ENCODE data around the gene LSM12.

LSM12 gene

GRCh38 chr17:44069974-44070454 lies 3.5 kb upstream of the LSM12 start:
- TF ChIP-seq, protein P1, sequence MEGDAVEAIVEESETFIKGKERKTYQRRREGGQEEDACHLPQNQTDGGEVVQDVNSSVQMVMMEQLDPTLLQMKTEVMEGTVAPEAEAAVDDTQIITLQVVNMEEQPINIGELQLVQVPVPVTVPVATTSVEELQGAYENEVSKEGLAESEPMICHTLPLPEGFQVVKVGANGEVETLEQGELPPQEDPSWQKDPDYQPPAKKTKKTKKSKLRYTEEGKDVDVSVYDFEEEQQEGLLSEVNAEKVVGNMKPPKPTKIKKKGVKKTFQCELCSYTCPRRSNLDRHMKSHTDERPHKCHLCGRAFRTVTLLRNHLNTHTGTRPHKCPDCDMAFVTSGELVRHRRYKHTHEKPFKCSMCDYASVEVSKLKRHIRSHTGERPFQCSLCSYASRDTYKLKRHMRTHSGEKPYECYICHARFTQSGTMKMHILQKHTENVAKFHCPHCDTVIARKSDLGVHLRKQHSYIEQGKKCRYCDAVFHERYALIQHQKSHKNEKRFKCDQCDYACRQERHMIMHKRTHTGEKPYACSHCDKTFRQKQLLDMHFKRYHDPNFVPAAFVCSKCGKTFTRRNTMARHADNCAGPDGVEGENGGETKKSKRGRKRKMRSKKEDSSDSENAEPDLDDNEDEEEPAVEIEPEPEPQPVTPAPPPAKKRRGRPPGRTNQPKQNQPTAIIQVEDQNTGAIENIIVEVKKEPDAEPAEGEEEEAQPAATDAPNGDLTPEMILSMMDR (conservative IDR thresholded peaks at IDR 0.05; ENCODE audit: control insufficient read depth, insufficient read depth, low read depth, low read length), result no peak
- DNase-seq (ENCODE audit: low read depth), result peak; percentile 43
- H3K4me3 ChIP-seq (ENCODE audit: control insufficient read depth, low read depth, low read length), result peak overlapping the region; percentile 35

DNA sequence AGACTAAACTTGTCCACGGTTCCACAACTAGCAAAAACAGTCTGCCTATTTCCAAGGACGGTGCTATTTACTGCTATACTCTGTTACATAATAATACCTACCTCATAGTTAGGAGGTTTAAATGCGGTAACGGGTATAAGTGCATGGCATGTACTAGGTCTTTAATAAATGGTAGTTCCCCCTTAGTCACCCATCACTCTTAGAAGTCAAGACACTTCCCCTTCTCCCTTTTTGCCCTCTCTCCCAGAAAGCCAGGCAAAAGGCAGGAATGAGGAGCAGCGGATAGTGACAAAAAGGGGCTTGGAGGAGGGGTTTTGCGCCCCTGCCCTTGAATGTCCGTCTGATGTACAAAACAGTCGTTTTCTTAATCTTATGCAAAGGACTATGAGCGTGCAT lies 1.1 kb upstream of the LSM12 start:
- TF ChIP-seq, protein P1 (conservative IDR thresholded peaks at IDR 0.05; ENCODE audit: control insufficient read depth, insufficient read depth, low read depth, low read length), result no peak
- DNase-seq (ENCODE audit: low read depth), result no peak
- no peak overlapping the region for H3K4me3 ChIP-seq (ENCODE audit: control insufficient read depth, low read depth, low read length)

- DNase-seq (ENCODE audit: low read depth), result no peak
- peak overlapping the region; percentile 74 for H3K4me3 ChIP-seq (ENCODE audit: control insufficient read depth, low read depth, low read length)
- TF ChIP-seq, protein P1 (conservative IDR thresholded peaks at IDR 0.05; ENCODE audit: control insufficient read depth, insufficient read depth, low read depth, low read length), result no peak
Observed at GRCh38 chr17:44065668-44066203, 735 bp downstream of the LSM12 start.

DNA sequence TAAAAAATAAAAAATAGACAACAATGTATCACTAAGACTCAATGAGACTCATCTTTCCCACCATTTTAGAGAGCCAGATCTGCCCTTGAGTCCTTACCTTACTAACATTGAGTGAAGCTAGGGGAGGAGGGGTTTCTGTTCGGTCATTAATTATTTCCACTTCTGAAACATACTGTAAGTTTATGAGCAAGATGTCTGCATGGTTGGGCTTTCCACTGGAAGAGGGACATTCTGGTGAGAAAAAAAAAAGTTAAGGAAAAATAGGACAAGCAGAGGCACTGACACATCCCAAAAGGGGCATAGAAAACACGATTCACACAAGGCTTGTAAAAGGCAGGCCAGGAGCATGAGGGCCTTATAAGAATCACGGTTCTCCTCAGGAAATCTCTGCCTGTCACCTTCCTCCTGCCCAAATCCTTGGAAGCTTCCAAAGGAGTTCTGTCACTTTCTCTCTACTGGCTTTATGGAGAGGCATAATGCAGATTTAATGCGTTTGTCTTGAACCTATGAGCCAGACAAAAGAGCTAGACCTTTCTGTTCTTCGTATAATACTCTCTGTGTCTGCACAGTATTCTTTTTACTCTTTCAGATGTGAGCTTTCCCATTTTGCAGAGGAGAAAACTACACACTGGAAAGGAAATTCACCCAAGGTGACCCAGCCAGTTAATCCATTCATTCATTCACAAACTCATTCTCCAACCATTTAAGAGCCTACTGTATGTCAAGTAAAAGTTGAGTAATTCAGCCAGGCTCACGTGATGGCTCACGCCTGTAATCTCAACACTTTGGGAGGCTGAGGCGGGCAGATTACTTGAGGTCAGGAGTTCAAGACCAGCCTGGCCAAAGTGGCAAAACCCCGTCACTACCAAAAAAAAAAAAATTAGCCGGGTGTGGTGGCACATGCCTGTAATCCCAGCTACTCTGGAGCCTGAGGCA lies 2.5 kb downstream of the LSM12 start:
- TF ChIP-seq, protein P1 (conservative IDR thresholded peaks at IDR 0.05; ENCODE audit: control insufficient read depth, insufficient read depth, low read depth, low read length), result no peak
- no peak for DNase-seq (ENCODE audit: low read depth)
- no peak overlapping the region for H3K4me3 ChIP-seq (ENCODE audit: control insufficient read depth, low read depth, low read length)

GRCh38 chr17:44062871-44063270 lies 3.6 kb downstream of the LSM12 start:
- no peak for DNase-seq (ENCODE audit: low read depth)
- H3K4me3 ChIP-seq (ENCODE audit: control insufficient read depth, low read depth, low read length), result no peak overlapping the region
- TF ChIP-seq, protein P1 (conservative IDR thresholded peaks at IDR 0.05; ENCODE audit: control insufficient read depth, insufficient read depth, low read depth, low read length), result no peak

GRCh38 chr17:44061446-44061845 lies 5.0 kb downstream of the LSM12 start:
- TF ChIP-seq, protein P1 (conservative IDR thresholded peaks at IDR 0.05; ENCODE audit: control insufficient read depth, insufficient read depth, low read depth, low read length), result no peak
- no peak overlapping the region for H3K4me3 ChIP-seq (ENCODE audit: control insufficient read depth, low read depth, low read length)
- peak; percentile 71 for DNase-seq (ENCODE audit: low read depth)
